Measurements from ENCODE around the gene IGFBP5. TPM values are rescaled to one million over a fixed set of nuclear protein-coding genes. Genes with fewer than 3 reads are reported as not detected.

Gene IGFBP5
- total RNA-seq, 1 experiment from 2014 or later, result 3.9 TPM

- Histone ChIP-seq H3K36me3 (ENCODE audit: control insufficient read depth in 1 of 2, insufficient read depth in 2 of 2, low read length in 2 of 2) (no peaks in the 10 kb centered on the region), H3K9me3 (ENCODE audit: control insufficient read depth in 1 of 2, insufficient read depth in 1 of 2, low read depth in 1 of 2, low read length in 2 of 2) (no peaks in the 10 kb centered on the region), H3K4me2 (ENCODE audit: low read length) (no peak overlapping the region), H4K20me1 (ENCODE audit: insufficient read depth) (no peaks in the 10 kb centered on the region), H3K9me2 (ENCODE audit: insufficient read depth) (no peaks in the 10 kb centered on the region), H3K79me2 (ENCODE audit: insufficient read depth, low read length) (peaks cover 9% of the 10 kb centered on the region; the same call in 1 of the 2 replicates), H3K27ac (ENCODE audit: low read depth, low read length) (no peak overlapping the region), H2AFZ (ENCODE audit: low read depth, low read length, poor library complexity, severe bottlenecking) (no peak overlapping the region), H3K27me3 (ENCODE audit: insufficient read depth, low read length) (no peaks in the 10 kb centered on the region), H3K9ac (ENCODE audit: low read length) (no peak overlapping the region), H3K4me3 (replicated peaks in 1 of 2; ENCODE audit: low read depth in 1 of 2, low read length in 2 of 2) (no peak overlapping the region), H3K4me1 (ENCODE audit: control insufficient read depth in 1 of 2, insufficient read depth in 2 of 2, low read length in 2 of 2) (peaks cover 2 to 16% of the 10 kb centered on the region in 2 experiments; a peak in 1 of 4 replicates)
- TF ChIP-seq FOSL1 (IDR thresholded peaks at IDR 0.05; ENCODE audit: low read depth) (no peak), TCF7L2 (IDR thresholded peaks at IDR 0.05; ENCODE audit: borderline replicate concordance, extremely low read depth, insufficient read depth, insufficient read length) (no peak), CTCF (IDR thresholded peaks at IDR 0.05 in 2 of 3, conservative IDR thresholded peaks at IDR 0.05 in 1 of 3; ENCODE audit: borderline replicate concordance in 1 of 3, insufficient read depth in 1 of 3, low read depth in 2 of 3, low read length in 2 of 3) (no peak), CBX3 (IDR thresholded peaks at IDR 0.05; ENCODE audit: low read depth) (no peak), POLR2AphosphoS5 (IDR thresholded peaks at IDR 0.05; ENCODE audit: low read depth, low read length) (no peak)
- CTCF ChIA-PET, result no interaction called here
- intact Hi-C loops (cut with micrococcal nuclease), result no loop called here
- no TSS peak for BruUV-seq (replicated peaks)
- ATAC-seq (no peak), DNase-seq (ENCODE audit: low read depth, low spot score) (no peak)
- RAD21 ChIA-PET (ENCODE audit: low non-redundant PET in 1 of 2, low total read pairs in 2 of 2, uncharacterized antibody in 2 of 2, unreplicated experiment in 2 of 2), result no interaction called here
- POLR2A ChIA-PET, result interaction anchor here (1.2 kb wide), 1 partner anchor 155 kb away, joined by 5 read pairs; the partner anchor contains the start of gene RPL37A
Measured at GRCh38 chr2:216653931-216654365, 41.4 kb downstream of the IGFBP5 start.

- Histone ChIP-seq H3K9me2 (ENCODE audit: insufficient read depth) (no peaks in the 10 kb centered on the region), H3K79me2 (ENCODE audit: insufficient read depth, low read length) (peaks cover 9% of the 10 kb centered on the region; the same call in 1 of the 2 replicates), H3K4me2 (ENCODE audit: low read length) (no peak overlapping the region), H3K36me3 (ENCODE audit: control insufficient read depth in 1 of 2, insufficient read depth in 2 of 2, low read length in 2 of 2) (no peaks in the 10 kb centered on the region), H3K27ac (ENCODE audit: low read depth, low read length) (no peak overlapping the region), H3K9me3 (ENCODE audit: control insufficient read depth in 1 of 2, insufficient read depth in 1 of 2, low read depth in 1 of 2, low read length in 2 of 2) (no peaks in the 10 kb centered on the region), H2AFZ (ENCODE audit: low read depth, low read length, poor library complexity, severe bottlenecking) (no peak overlapping the region), H4K20me1 (ENCODE audit: insufficient read depth) (no peaks in the 10 kb centered on the region), H3K27me3 (ENCODE audit: insufficient read depth, low read length) (no peaks in the 10 kb centered on the region), H3K9ac (ENCODE audit: low read length) (no peak overlapping the region), H3K4me1 (ENCODE audit: control insufficient read depth in 1 of 2, insufficient read depth in 2 of 2, low read length in 2 of 2) (peaks cover 2 to 16% of the 10 kb centered on the region in 2 experiments; a peak in 1 of 4 replicates), H3K4me3 (replicated peaks in 1 of 2; ENCODE audit: low read depth in 1 of 2, low read length in 2 of 2) (no peak overlapping the region)
- CTCF ChIA-PET, result interaction anchor here (0.9 kb wide), 1 partner anchor 9 kb away, joined by 3 read pairs; no protein-coding TSS in a partner anchor
- intact Hi-C loops (cut with micrococcal nuclease), result no loop called here
- no peak for DNase-seq (ENCODE audit: low read depth, low spot score)
- RAD21 ChIA-PET (ENCODE audit: low non-redundant PET in 1 of 2, low total read pairs in 2 of 2, uncharacterized antibody in 2 of 2, unreplicated experiment in 2 of 2), result no interaction called here
- POLR2A ChIA-PET, result interaction anchor here (1.2 kb wide), 1 partner anchor 155 kb away, joined by 5 read pairs; the partner anchor contains the start of gene RPL37A
- BruUV-seq (replicated peaks), result no TSS peak
- ATAC-seq, result no peak
- TF ChIP-seq JUND (IDR thresholded peaks at IDR 0.05) (no peak), CTCF (IDR thresholded peaks at IDR 0.05 in 2 of 3, conservative IDR thresholded peaks at IDR 0.05 in 1 of 3; ENCODE audit: borderline replicate concordance in 1 of 3, insufficient read depth in 1 of 3, low read depth in 2 of 3, low read length in 2 of 3) (no peak), ATF3 (IDR thresholded peaks at IDR 0.05) (no peak), ZFX (IDR thresholded peaks at IDR 0.05) (no peak), RAD21 (IDR thresholded peaks at IDR 0.05; ENCODE audit: low read depth) (no peak), ZBTB33 (IDR thresholded peaks at IDR 0.05; ENCODE audit: extremely low read depth, insufficient replicate concordance, low read length) (no peak), MAX (IDR thresholded peaks at IDR 0.05) (no peak)
Measured at GRCh38 chr2:216653093-216653799, 42.1 kb downstream of the IGFBP5 start.
